GM23338 (cell line): ENCODE data around the gene IGF2BP3. TPM values are rescaled to one million over a fixed set of nuclear protein-coding genes. Genes with fewer than 3 reads are reported as not detected.

Source experiments
- ATAC-seq: fragments of 200-7000 bp; cut with Tn5 transposase; 3 replicates; pipeline ENCODE4 v1.9.1; 2020
- DNase-seq: peaks from one replicate; pipeline ENCODE4 v3.0.0-alpha.2; 2015; ENCODE audit warnings: low spot score
- H2AFZ ChIP-seq: fragments of 200-600 bp; sonication (generic); 2 replicates; pipeline ENCODE4 v1.8.0; 2016; ENCODE audit warnings: antibody characterized with exemption, mild to moderate bottlenecking, moderate library complexity
- H3F3A ChIP-seq: fragments of 200-600 bp; sonication (generic); replicated peaks from 2 replicates; pipeline ENCODE4 v1.8.0; 2017; ENCODE audit warnings: antibody characterized with exemption, mixed run types, low read depth
- H3K27ac ChIP-seq: fragments of 200-600 bp; sonication (generic); 2 replicates; pipeline ENCODE4 v1.6.1; 2016; ENCODE audit warnings: low read depth
- H3K27me3 ChIP-seq: fragments of 200-600 bp; sonication (generic); 2 replicates; pipeline ENCODE4 v1.8.0; 2016; ENCODE audit warnings: mild to moderate bottlenecking, mixed run types, moderate library complexity; ENCODE audit not compliant: insufficient read depth
- H3K36me3 ChIP-seq: fragments of 200-600 bp; sonication (generic); 2 replicates; pipeline ENCODE4 v1.8.0; 2016; ENCODE audit warnings: mild to moderate bottlenecking; ENCODE audit not compliant: insufficient read depth
- H3K4me1 ChIP-seq: fragments of 200-600 bp; sonication (generic); 2 replicates; pipeline ENCODE4 v1.8.0; 2016; ENCODE audit warnings: mild to moderate bottlenecking, moderate library complexity; ENCODE audit not compliant: insufficient read depth
- H3K4me2 ChIP-seq: fragments of 200-600 bp; sonication (generic); 2 replicates; pipeline ENCODE4 v1.7.1; 2017; ENCODE audit warnings: mixed run types
- H3K4me3 ChIP-seq: fragments of 200-600 bp; sonication (generic); 2 replicates; pipeline ENCODE4 v1.6.1; 2016; ENCODE audit warnings: mixed run types
- H3K79me2 ChIP-seq: fragments of 200-600 bp; sonication (generic); replicated peaks from 2 replicates; pipeline ENCODE4 v1.8.0; 2017; ENCODE audit warnings: mild to moderate bottlenecking; ENCODE audit not compliant: insufficient read depth
- H3K9me2 ChIP-seq: fragments of 200-600 bp; sonication (generic); 2 replicates; pipeline ENCODE4 v1.8.0; 2017; ENCODE audit not compliant: insufficient read depth
- H4K20me1 ChIP-seq: fragments of 200-600 bp; sonication (generic); replicated peaks from 2 replicates; pipeline ENCODE4 v1.8.0; 2017; ENCODE audit warnings: mild to moderate bottlenecking; ENCODE audit not compliant: insufficient read depth
- H3K27ac Mint-ChIP-seq: 2 replicates; pipeline ENCODE4 v1.8.0; 2020; ENCODE audit warnings: inconsistent platforms, mild to moderate bottlenecking, moderate library complexity, mixed read lengths
- H3K27me3 Mint-ChIP-seq: 3 replicates; pipeline ENCODE4 v1.8.0; 2022; ENCODE audit warnings: low read depth, mild to moderate bottlenecking, moderate library complexity, mixed read lengths, inconsistent platforms; ENCODE audit not compliant: insufficient read depth, poor library complexity
- H3K36me3 Mint-ChIP-seq: 3 replicates; pipeline ENCODE4 v1.8.0; 2021; ENCODE audit warnings: low read depth, mild to moderate bottlenecking, inconsistent platforms, moderate library complexity, mixed read lengths
- H3K4me1 Mint-ChIP-seq: 3 replicates; pipeline ENCODE4 v1.8.0; 2020; ENCODE audit warnings: mild to moderate bottlenecking, inconsistent platforms, mixed read lengths
- H3K4me3 Mint-ChIP-seq: 3 replicates; pipeline ENCODE4 v1.8.0; 2021; ENCODE audit warnings: moderate library complexity, mild to moderate bottlenecking, inconsistent platforms, mixed read lengths
- H3K9me3 Mint-ChIP-seq: 3 replicates; pipeline ENCODE4 v1.8.0; 2020; ENCODE audit warnings: moderate library complexity, mild to moderate bottlenecking, inconsistent platforms, mixed read lengths
- CREB1 ChIP-seq: fragments of 250-450 bp; sonication (Bioruptor Pico); IDR thresholded peaks from 2 replicates; pipeline ENCODE4 v1.5.0; 2020; ENCODE audit warnings: low read depth, mild to moderate bottlenecking, moderate library complexity
- ETS1 ChIP-seq: IDR thresholded peaks from 2 replicates; pipeline ENCODE4 v1.6.1; 2016; ENCODE audit warnings: antibody characterized with exemption
- EZH2 ChIP-seq: fragments of 200-600 bp; sonication (generic); IDR thresholded peaks from one replicate; pipeline ENCODE4 v1.8.0; 2017; ENCODE audit warnings: antibody characterized with exemption, mild to moderate bottlenecking, low read depth; ENCODE audit not compliant: unreplicated experiment
- EZH2phosphoT487 ChIP-seq: fragments of 200-600 bp; sonication (generic); IDR thresholded peaks from one replicate; pipeline ENCODE4 v1.8.1; 2018; ENCODE audit warnings: antibody characterized with exemption; ENCODE audit not compliant: unreplicated experiment
- JUNB ChIP-seq: IDR thresholded peaks from one replicate; pipeline ENCODE4 v1.6.1; 2016; ENCODE audit warnings: antibody characterized with exemption; ENCODE audit not compliant: unreplicated experiment
- NANOG ChIP-seq: IDR thresholded peaks from 2 replicates; pipeline ENCODE4 v1.6.1; 2016; ENCODE audit warnings: antibody characterized with exemption, borderline replicate concordance
- POLR2AphosphoS5 ChIP-seq: IDR thresholded peaks from 2 replicates; pipeline ENCODE4 v1.6.1; 2016; ENCODE audit warnings: antibody characterized with exemption, low read depth
- REST ChIP-seq: IDR thresholded peaks from one replicate; pipeline ENCODE4 v1.6.1; 2018; ENCODE audit warnings: antibody characterized with exemption; ENCODE audit not compliant: unreplicated experiment
- STAT1 ChIP-seq: IDR thresholded peaks from one replicate; pipeline ENCODE4 v1.6.1; 2016; ENCODE audit warnings: antibody characterized with exemption; ENCODE audit not compliant: unreplicated experiment
- ZNF114 ChIP-seq: fragments of 250-450 bp; sonication (Bioruptor Pico); IDR thresholded peaks from 2 replicates; pipeline ENCODE4 v1.5.0; 2020; ENCODE audit warnings: mild to moderate bottlenecking, moderate library complexity
- ZNF331 ChIP-seq: fragments of 250-450 bp; sonication (Bioruptor Pico); IDR thresholded peaks from 2 replicates; pipeline ENCODE4 v1.5.0; 2020; ENCODE audit warnings: low read depth, mild to moderate bottlenecking, moderate library complexity
- ZNF462 ChIP-seq: fragments of 250-450 bp; sonication (Bioruptor Pico); IDR thresholded peaks from 2 replicates; pipeline ENCODE4 v1.5.0; 2020; ENCODE audit warnings: mild to moderate bottlenecking, moderate library complexity
- polyA plus RNA-seq: library from polyadenylated mRNA; unstranded; fragments of >200 nt; fragmentation: Nextera tagmentation; extraction: Ambion mirVana; gene quantifications from 2 replicates; pipeline ENCODE4 v1.2.1, GENCODE V29; 2016
- total RNA-seq: library from RNA; depleted of rRNA; stranded (reverse); fragments of >200 nt; shearing (Covaris generic); gene quantifications from 2 replicates; pipeline ENCODE4 v1.2.3, GENCODE V29; 2014
- TF ChIP-seq, protein P1 (sequence below), 2 experiments: fragments of 200-600 bp in 1 of 2; sonication (generic) in 1 of 2; conservative IDR thresholded peaks; 2 replicates each; pipeline versions ENCODE4 v1.5.1 to v1.6.1; 2016 to 2017; ENCODE audit warnings: antibody characterized with exemption in 2 of 2, low read depth in 2 of 2, mild to moderate bottlenecking in 2 of 2, moderate library complexity in 1 of 2

Gene IGF2BP3
- total and polyA plus RNA-seq, 2 experiments from 2014 or later, result 52.0 to 183 TPM

GRCh38 chr7:23353172-23353571 is 117.1 kb downstream of the IGF2BP3 start:
- peaks cover 16% of the 10 kb centered on the region for H3K4me1 Mint-ChIP-seq
- DNase-seq (no peak), ATAC-seq (no peak)
- no peak overlapping the region for H3K4me3 Mint-ChIP-seq
- Histone ChIP-seq H3K4me1 (no peaks in the 10 kb centered on the region), H3F3A (no peaks in the 10 kb centered on the region; the same call in 1 of the 2 replicates), H4K20me1 (peaks cover 14% of the 10 kb centered on the region; the same call in 1 of the 2 replicates), H3K36me3 (peaks cover 5% of the 10 kb centered on the region; the same call in 1 of the 2 replicates), H3K79me2 (peaks cover 51% of the 10 kb centered on the region), H3K9me2 (no peaks in the 10 kb centered on the region), H3K4me3 (no peak overlapping the region), H3K27ac (no peak overlapping the region; the same call in 1 of the 2 replicates), H3K27me3 (no peaks in the 10 kb centered on the region), H3K4me2 (no peak overlapping the region), H2AFZ (no peak overlapping the region)
- no peaks in the 10 kb centered on the region for H3K9me3 Mint-ChIP-seq
- 0 out of 2 replicates have a peak overlapping the region, but pooled peaks have one; percentile 26 for H3K27ac Mint-ChIP-seq
- no peak for TF ChIP-seq CREB1 (CRISPR knock-in tag)
- no peak for TF ChIP-seq EZH2phosphoT487
- no peak for TF ChIP-seq POLR2AphosphoS5
- TF ChIP-seq ZNF462 (CRISPR knock-in tag), result no peak
- no peak for TF ChIP-seq NANOG
- TF ChIP-seq ZNF114 (CRISPR knock-in tag), result no peak
- TF ChIP-seq ZNF331, result no peak
- TF ChIP-seq, protein P1, sequence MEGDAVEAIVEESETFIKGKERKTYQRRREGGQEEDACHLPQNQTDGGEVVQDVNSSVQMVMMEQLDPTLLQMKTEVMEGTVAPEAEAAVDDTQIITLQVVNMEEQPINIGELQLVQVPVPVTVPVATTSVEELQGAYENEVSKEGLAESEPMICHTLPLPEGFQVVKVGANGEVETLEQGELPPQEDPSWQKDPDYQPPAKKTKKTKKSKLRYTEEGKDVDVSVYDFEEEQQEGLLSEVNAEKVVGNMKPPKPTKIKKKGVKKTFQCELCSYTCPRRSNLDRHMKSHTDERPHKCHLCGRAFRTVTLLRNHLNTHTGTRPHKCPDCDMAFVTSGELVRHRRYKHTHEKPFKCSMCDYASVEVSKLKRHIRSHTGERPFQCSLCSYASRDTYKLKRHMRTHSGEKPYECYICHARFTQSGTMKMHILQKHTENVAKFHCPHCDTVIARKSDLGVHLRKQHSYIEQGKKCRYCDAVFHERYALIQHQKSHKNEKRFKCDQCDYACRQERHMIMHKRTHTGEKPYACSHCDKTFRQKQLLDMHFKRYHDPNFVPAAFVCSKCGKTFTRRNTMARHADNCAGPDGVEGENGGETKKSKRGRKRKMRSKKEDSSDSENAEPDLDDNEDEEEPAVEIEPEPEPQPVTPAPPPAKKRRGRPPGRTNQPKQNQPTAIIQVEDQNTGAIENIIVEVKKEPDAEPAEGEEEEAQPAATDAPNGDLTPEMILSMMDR (conservative IDR thresholded peaks at IDR 0.05; ENCODE audit: low read depth in 2 of 2), result no peak
- TF ChIP-seq ETS1, result no peak
- TF ChIP-seq EZH2, result no peak
- no peak for TF ChIP-seq JUNB
- no peak for TF ChIP-seq REST
- no peak for TF ChIP-seq STAT1
- peaks cover 42% of the 10 kb centered on the region for H3K36me3 Mint-ChIP-seq
- H3K27me3 Mint-ChIP-seq, result peaks cover 8% of the 10 kb centered on the region
